Nephron (organoid): Measurements from ENCODE around the gene PSENEN.

Experiments used
- H3K27ac Mint-ChIP-seq, 3 experiments: 2 replicates each; pipeline ENCODE4 v1.8.0; 2020; ENCODE audit warnings: mixed read lengths in 3 of 3, mild to moderate bottlenecking in 2 of 3, moderate library complexity in 1 of 3
- H3K27me3 Mint-ChIP-seq: 2 replicates; pipeline ENCODE4 v1.8.0; 2021; ENCODE audit warnings: low read depth, mild to moderate bottlenecking, moderate library complexity, mixed read lengths
- H3K36me3 Mint-ChIP-seq: 2 replicates; pipeline ENCODE4 v1.8.0; 2020; ENCODE audit warnings: low read depth, mixed read lengths
- H3K4me1 Mint-ChIP-seq: 2 replicates; pipeline ENCODE4 v1.8.0; 2020; ENCODE audit warnings: mixed read lengths
- H3K4me3 Mint-ChIP-seq, 3 experiments: 2 replicates each; pipeline ENCODE4 v1.8.0; 2020; ENCODE audit warnings: mild to moderate bottlenecking in 3 of 3, mixed read lengths in 3 of 3, moderate library complexity in 2 of 3
- H3K9me3 Mint-ChIP-seq: 2 replicates; pipeline ENCODE4 v1.8.0; 2020; ENCODE audit warnings: mixed read lengths
- TF ChIP-seq, protein P1 (sequence below), 3 experiments: fragments of 200-600 bp; sonication (generic); IDR thresholded peaks; one replicate each; pipeline ENCODE4 v1.5.0; 2021; ENCODE audit warnings: antibody characterized with exemption in 3 of 3; ENCODE audit not compliant: unreplicated experiment in 3 of 3

Gene PSENEN

DNA sequence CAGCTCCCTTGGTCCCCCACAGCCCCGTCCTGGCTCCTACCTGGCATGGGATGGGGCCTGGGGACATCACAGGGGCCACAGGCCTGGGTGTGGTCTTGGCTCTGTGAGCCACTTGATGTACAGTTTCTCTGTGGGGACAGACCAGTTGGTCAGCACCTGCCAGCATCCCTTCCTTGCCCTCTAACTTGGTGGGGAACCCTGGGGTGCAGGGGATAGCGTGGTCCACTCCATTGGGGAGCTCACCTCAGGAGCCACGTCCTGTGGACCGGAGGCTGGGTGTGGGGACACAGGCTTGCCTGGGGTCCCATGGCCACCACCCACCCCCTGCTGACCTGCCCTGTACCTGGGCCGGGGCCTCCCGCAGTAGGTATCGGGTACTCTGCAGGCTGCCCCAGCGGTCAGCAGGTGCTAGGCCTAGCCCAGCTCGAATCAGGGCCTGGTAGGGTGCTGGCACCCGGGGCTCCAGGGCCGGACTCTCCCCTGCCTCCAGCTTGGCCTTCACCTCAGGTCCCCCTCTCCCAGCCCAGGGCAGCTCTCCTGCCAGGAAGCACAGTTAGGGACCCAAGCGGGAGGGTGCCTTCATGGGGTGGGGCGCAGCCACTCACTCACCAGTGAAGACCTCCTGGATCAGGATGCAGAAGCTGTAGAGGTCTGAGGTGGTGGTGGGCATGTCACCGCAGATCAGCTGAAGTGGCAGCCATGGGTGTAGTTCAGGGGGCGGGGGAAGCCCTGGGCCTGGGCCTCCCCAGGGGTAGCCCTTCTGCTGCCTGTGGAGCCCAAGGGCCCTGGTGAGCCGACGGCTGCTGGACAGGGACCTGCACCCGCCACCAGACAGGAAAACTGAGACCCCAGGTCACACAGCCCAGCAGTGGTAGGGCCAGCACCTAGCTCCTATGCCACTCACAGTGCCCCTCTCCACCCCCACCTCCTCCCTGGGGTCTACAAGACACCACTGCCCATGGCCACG, 44.8 kb downstream of the PSENEN start:
- TF ChIP-seq, protein P1, sequence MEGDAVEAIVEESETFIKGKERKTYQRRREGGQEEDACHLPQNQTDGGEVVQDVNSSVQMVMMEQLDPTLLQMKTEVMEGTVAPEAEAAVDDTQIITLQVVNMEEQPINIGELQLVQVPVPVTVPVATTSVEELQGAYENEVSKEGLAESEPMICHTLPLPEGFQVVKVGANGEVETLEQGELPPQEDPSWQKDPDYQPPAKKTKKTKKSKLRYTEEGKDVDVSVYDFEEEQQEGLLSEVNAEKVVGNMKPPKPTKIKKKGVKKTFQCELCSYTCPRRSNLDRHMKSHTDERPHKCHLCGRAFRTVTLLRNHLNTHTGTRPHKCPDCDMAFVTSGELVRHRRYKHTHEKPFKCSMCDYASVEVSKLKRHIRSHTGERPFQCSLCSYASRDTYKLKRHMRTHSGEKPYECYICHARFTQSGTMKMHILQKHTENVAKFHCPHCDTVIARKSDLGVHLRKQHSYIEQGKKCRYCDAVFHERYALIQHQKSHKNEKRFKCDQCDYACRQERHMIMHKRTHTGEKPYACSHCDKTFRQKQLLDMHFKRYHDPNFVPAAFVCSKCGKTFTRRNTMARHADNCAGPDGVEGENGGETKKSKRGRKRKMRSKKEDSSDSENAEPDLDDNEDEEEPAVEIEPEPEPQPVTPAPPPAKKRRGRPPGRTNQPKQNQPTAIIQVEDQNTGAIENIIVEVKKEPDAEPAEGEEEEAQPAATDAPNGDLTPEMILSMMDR (IDR thresholded peaks at IDR 0.05; ENCODE audit: unreplicated experiment in 3 of 3) = no peak
- Mint-ChIP-seq H3K36me3 (peaks cover 4% of the 10 kb centered on the region), H3K4me3 (no peak overlapping the region), H3K27ac (no peak overlapping the region), H3K27me3 (peaks cover 9% of the 10 kb centered on the region), H3K9me3 (no peaks in the 10 kb centered on the region), H3K4me1 (no peaks in the 10 kb centered on the region)

- Mint-ChIP-seq H3K9me3 (no peaks in the 10 kb centered on the region), H3K27me3 (peaks cover 18% of the 10 kb centered on the region), H3K4me1 (no peaks in the 10 kb centered on the region), H3K4me3 (no peak overlapping the region), H3K36me3 (no peaks in the 10 kb centered on the region), H3K27ac (no peak overlapping the region)
- TF ChIP-seq, protein P1 (IDR thresholded peaks at IDR 0.05; ENCODE audit: unreplicated experiment in 3 of 3) = no peak
Observed at GRCh38 chr19:35790981-35791813, 45.7 kb downstream of the PSENEN start.

- Mint-ChIP-seq H3K27me3 (peaks cover 25% of the 10 kb centered on the region), H3K36me3 (no peaks in the 10 kb centered on the region), H3K4me1 (no peaks in the 10 kb centered on the region), H3K9me3 (no peaks in the 10 kb centered on the region), H3K4me3 (no peak overlapping the region), H3K27ac (no peak overlapping the region)
- TF ChIP-seq, protein P1 (IDR thresholded peaks at IDR 0.05; ENCODE audit: unreplicated experiment in 3 of 3) = no peak
Observed at GRCh38 chr19:35791814-35792279, 46.4 kb downstream of the PSENEN start.

- TF ChIP-seq, protein P1 (IDR thresholded peaks at IDR 0.05; ENCODE audit: unreplicated experiment in 3 of 3) = no peak
- Mint-ChIP-seq H3K4me3 (no peak overlapping the region), H3K36me3 (no peaks in the 10 kb centered on the region), H3K27ac (no peak overlapping the region), H3K27me3 (peaks cover 29% of the 10 kb centered on the region), H3K9me3 (no peaks in the 10 kb centered on the region), H3K4me1 (no peaks in the 10 kb centered on the region)
Observed at GRCh38 chr19:35792312-35792711, 46.9 kb downstream of the PSENEN start.

DNA sequence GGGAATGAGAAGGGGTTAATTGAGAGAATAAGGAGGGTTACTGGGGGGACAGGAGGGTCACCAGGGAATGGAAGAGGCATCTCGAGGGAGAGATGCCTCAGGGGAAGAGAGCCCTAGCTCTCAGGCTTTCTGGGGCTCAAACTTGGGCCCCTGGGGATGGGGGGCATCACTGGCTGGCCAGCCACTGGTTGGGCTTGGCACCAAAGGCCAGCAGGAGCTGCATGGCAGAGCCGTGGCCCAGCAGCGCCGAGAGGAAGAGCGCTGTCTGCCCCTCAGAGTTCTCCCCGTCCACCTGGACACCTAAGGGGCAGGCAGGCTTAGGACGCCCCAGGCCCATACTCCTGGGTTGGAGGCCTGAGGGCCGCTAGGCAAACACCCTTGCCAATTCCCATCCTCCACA, 47.4 kb downstream of the PSENEN start:
- TF ChIP-seq, protein P1 (IDR thresholded peaks at IDR 0.05; ENCODE audit: unreplicated experiment in 3 of 3) = no peak
- peaks cover 35% of the 10 kb centered on the region for H3K27me3 Mint-ChIP-seq
- H3K4me3 Mint-ChIP-seq = no peak overlapping the region
- no peaks in the 10 kb centered on the region for H3K4me1 Mint-ChIP-seq
- H3K27ac Mint-ChIP-seq = no peak overlapping the region
- no peaks in the 10 kb centered on the region for H3K36me3 Mint-ChIP-seq
- H3K9me3 Mint-ChIP-seq = no peaks in the 10 kb centered on the region
